Activated CD8-positive, alpha-beta memory T cell treated with anti-CD3 and anti-CD28 coated beads for 36 hours (primary cell): Measurements from ENCODE around the gene AKAP10. TPM values are rescaled to one million over a fixed set of nuclear protein-coding genes. Genes with fewer than 3 reads are reported as not detected.
"Not testable (repeated sequence)": the region's sequence is repeated elsewhere in the genome, so short reads cannot be mapped to it uniquely, and the experiment has no call there.

Experiments used
- CTCF ChIA-PET: fragments of 350-600 bp; sonication (Branson Sonifier 250); formaldehyde crosslinking; loops from one replicate; lab custom pipeline; 2021; ENCODE audit warnings: antibody characterized with exemption; lab: Charles Lee
- POLR2A ChIA-PET: fragments of 350-600 bp; sonication (Branson Sonifier 250); formaldehyde crosslinking; loops from one replicate; lab custom pipeline; 2021; ENCODE audit warnings: antibody characterized with exemption; lab: Charles Lee
- total RNA-seq, 2 experiments: library from RNA; stranded (reverse); gene quantifications; one replicate each; pipeline ENCODE4 v1.2.3, GENCODE V29; 2021

AKAP10 gene
- total RNA-seq, 2 experiments from 2014 or later = 32.8 to 38.2 TPM

- POLR2A ChIA-PET = no interaction called here
- CTCF ChIA-PET = no interaction called here
These were observed 91.5 kb downstream of the AKAP10 start for GRCh38 chr17:19886116-19886515.

DNA sequence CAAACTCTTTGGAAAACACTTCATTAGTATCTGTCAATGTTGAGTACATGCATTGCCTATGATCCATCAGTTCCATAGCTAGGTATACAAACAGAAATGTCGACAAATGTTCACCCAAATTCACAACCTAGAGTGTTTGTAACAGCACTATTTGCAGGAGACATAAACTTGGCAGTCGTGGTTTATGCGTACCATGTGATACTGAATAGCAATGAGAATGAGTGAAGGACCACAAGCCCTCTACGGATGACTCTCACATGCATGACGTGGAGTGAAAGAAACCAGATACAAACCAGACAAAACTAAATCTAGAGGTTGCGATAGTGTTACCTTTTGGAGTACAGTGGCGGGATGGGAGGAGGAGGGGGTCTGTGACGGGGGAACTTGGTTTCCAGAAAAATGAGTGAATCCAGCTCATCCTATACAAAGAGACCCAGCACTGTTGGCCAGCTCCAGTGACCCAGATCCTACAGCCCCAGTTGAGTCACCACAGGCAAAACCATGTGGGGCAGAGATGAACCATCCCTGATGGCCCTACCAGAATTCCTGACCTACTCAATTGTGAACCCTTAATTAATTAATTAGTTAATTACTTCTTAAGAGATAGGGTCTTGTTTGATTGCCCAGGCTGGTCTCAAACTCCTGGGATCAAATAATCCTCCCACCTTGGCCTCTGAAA lies 94.0 kb downstream of the AKAP10 start:
- POLR2A ChIA-PET = interaction anchor here (0.6 to 0.7 kb wide), 2 partner anchors 211 to 279 kb away, joined by 5 to 12 read pairs; no protein-coding TSS in a partner anchor
- CTCF ChIA-PET = interaction anchor here (0.6 kb wide), 1 partner anchor 97 kb away, joined by 3 read pairs; no protein-coding TSS in a partner anchor

DNA sequence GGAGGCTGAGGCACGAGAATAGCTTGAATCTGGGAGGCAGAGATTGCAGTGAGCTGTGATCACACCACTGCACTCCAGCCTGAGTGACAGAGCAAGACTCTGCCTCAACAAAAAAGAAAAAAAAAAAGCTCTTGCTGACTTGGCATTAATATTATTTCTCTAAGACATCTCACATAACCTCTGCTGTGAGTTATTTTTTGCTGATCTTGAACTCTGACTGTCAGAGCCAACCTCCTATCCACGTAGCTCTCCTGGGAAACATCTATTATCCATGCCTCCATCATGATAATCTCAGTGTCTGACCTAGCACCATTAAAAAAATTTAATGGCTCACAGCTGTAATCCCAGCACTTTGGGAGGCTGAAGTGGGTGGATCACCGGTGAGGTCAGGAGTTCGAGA lies 97.2 kb downstream of the AKAP10 start:
- CTCF ChIA-PET = no interaction called here
- POLR2A ChIA-PET = no interaction called here

- ChIA-PET CTCF (no interaction called here), POLR2A (no interaction called here)
These were observed 100.2 kb downstream of the AKAP10 start for GRCh38 chr17:19877364-19877945.

- ChIA-PET CTCF (no interaction called here), POLR2A (no interaction called here)
These were observed 101.0 kb downstream of the AKAP10 start for GRCh38 chr17:19876529-19877161.

- CTCF ChIA-PET = no interaction called here
These were observed 103.4 kb downstream of the AKAP10 start for GRCh38 chr17:19874256-19874655.

GRCh38 chr17:19873346-19873745 lies 104.3 kb downstream of the AKAP10 start:
- POLR2A ChIA-PET = no interaction called here
- CTCF ChIA-PET = interaction anchor here (0.6 kb wide), 1 partner anchor 374 kb away, joined by 3 read pairs; no protein-coding TSS in a partner anchor

More at GRCh38 chr17:19874256-19874655, 103.4 kb downstream of the AKAP10 start:
- POLR2A ChIA-PET = interaction anchor here (0.7 kb wide), 1 partner anchor 20 kb away, joined by 3 read pairs; no protein-coding TSS in a partner anchor

DNA sequence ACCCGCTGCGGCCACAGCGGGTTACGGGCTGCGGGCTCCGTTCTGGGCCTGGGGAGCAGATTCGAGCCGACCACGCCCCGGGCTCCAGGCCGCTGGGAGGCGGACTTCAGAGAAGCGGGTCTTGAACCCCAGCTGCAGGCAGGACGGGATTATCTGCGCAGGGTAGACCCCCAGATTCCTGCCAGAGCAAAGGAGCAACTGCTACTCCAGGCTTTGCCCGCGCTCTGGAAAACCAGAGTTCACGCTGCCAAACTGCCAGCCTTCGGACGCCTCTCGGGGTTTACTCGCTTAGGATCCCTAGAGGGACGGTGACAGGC lies 109.6 kb downstream of the AKAP10 start:
- ChIA-PET CTCF (no interaction called here), POLR2A (interaction anchor here (0.5 kb wide), 1 partner anchor 935 kb away, joined by 3 read pairs; no protein-coding TSS in a partner anchor)

- POLR2A ChIA-PET = no interaction called here
These were observed 110.1 kb downstream of the AKAP10 start, which contains the start of gene ULK2 for GRCh38 chr17:19867329-19868078. Gene ULK2, minus strand, starts transcription at chr17:19867936. Its CDS starts 519 bp downstream, at chr17:19867417.

GRCh38 chr17:19867079-19867328 lies 110.6 kb downstream of the AKAP10 start:
- CTCF ChIA-PET = no interaction called here
- POLR2A ChIA-PET = no interaction called here

More at GRCh38 chr17:19867329-19868078, 110.1 kb downstream of the AKAP10 start, which contains the start of gene ULK2:
- CTCF ChIA-PET = no interaction called here

- POLR2A ChIA-PET = no interaction called here
- CTCF ChIA-PET = interaction anchor here (0.9 kb wide), 1 partner anchor 106 kb away, joined by 5 read pairs; no protein-coding TSS in a partner anchor
These were observed 112.6 kb downstream of the AKAP10 start for GRCh38 chr17:19865021-19865420.

- POLR2A ChIA-PET, CTCF ChIA-PET: not testable (repeated sequence)
These were observed 116.9 kb downstream of the AKAP10 start for GRCh38 chr17:19860647-19861177.

- ChIA-PET CTCF (no interaction called here), POLR2A (no interaction called here)
These were observed 120.0 kb downstream of the AKAP10 start for GRCh38 chr17:19857640-19858039.

Other genes starting within 250 kb of the AKAP10 start
- not detected for gene ALDH3A1, start 229.5 kb downstream of the AKAP10 start, total RNA-seq
- 1 to 10 TPM; 6.3 to 7.4 TPM for gene ULK2, start 109.9 kb downstream of the AKAP10 start, total RNA-seq
- 10 to 100 TPM; 13.0 to 13.9 TPM for gene SPECC1, start 31.5 kb upstream of the AKAP10 start, total RNA-seq